ENCODE results near the gene TARBP1.
"Not testable (repeated sequence)": the region's sequence is repeated elsewhere in the genome, so short reads cannot be mapped to it uniquely, and the experiment has no call there.

The TARBP1 gene

GRCh38 chr1:234505769-234506102, 26.8 kb upstream of the TARBP1 start:
- Histone ChIP-seq H3K4me2 (ENCODE audit: low read length) (no peak overlapping the region), H2AFZ (no peak overlapping the region), H3K36me3 (ENCODE audit: control insufficient read depth, insufficient read depth, low read length) (no peaks in the 10 kb centered on the region), H3K9ac (no peak overlapping the region), H3K4me1 (no peaks in the 10 kb centered on the region), H3K9me3 (ENCODE audit: control insufficient read depth, low read length) (no peaks in the 10 kb centered on the region), H3K4me3 (ENCODE audit: low read depth, low read length) (no peak overlapping the region), H3K27me3 (ENCODE audit: control insufficient read depth, insufficient read depth, low read length) (no peaks in the 10 kb centered on the region), H3K27ac (no peak overlapping the region), H3K79me2 (no peaks in the 10 kb centered on the region)
- no peak for TF ChIP-seq CTCF (IDR thresholded peaks at IDR 0.05)

GRCh38 chr1:234504969-234505768, 26.2 kb upstream of the TARBP1 start:
- Histone ChIP-seq H3K9me3 (ENCODE audit: control insufficient read depth, low read length) (no peaks in the 10 kb centered on the region), H3K36me3 (ENCODE audit: control insufficient read depth, insufficient read depth, low read length) (no peaks in the 10 kb centered on the region), H3K4me2 (ENCODE audit: low read length) (no peak overlapping the region), H3K9ac (no peak overlapping the region), H3K4me3 (ENCODE audit: low read depth, low read length) (no peak overlapping the region), H2AFZ (no peak overlapping the region), H3K4me1 (no peaks in the 10 kb centered on the region), H3K27ac (no peak overlapping the region), H3K79me2 (no peaks in the 10 kb centered on the region), H3K27me3 (ENCODE audit: control insufficient read depth, insufficient read depth, low read length) (no peaks in the 10 kb centered on the region)
- TF ChIP-seq CTCF (IDR thresholded peaks at IDR 0.05), result no peak

- H3K27me3 ChIP-seq (ENCODE audit: control insufficient read depth, insufficient read depth, low read length); H3K27ac ChIP-seq; H3K9ac ChIP-seq; H3K4me2 ChIP-seq (ENCODE audit: low read length); H3K36me3 ChIP-seq (ENCODE audit: control insufficient read depth, insufficient read depth, low read length); H3K4me3 ChIP-seq (ENCODE audit: low read depth, low read length); H2AFZ ChIP-seq; H3K9me3 ChIP-seq (ENCODE audit: control insufficient read depth, low read length); H3K4me1 ChIP-seq; H3K79me2 ChIP-seq: not testable (repeated sequence)
Observed at GRCh38 chr1:234504251-234504650, 25.3 kb upstream of the TARBP1 start.

GRCh38 chr1:234503193-234504050, 24.4 kb upstream of the TARBP1 start:
- H3K9me3 ChIP-seq (ENCODE audit: control insufficient read depth, low read length), result no peaks in the 10 kb centered on the region
- H3K9ac ChIP-seq, result no peak overlapping the region
- no peaks in the 10 kb centered on the region for H3K27me3 ChIP-seq (ENCODE audit: control insufficient read depth, insufficient read depth, low read length)
- no peak overlapping the region for H2AFZ ChIP-seq
- no peak for TF ChIP-seq CTCF (IDR thresholded peaks at IDR 0.05)
- H3K79me2 ChIP-seq, result no peaks in the 10 kb centered on the region
- peaks cover 5% of the 10 kb centered on the region for H3K4me1 ChIP-seq
- H3K4me3 ChIP-seq (ENCODE audit: low read depth, low read length), result no peak overlapping the region
- no peak overlapping the region for H3K4me2 ChIP-seq (ENCODE audit: low read length)
- H3K27ac ChIP-seq, result no peak overlapping the region
- no peaks in the 10 kb centered on the region for H3K36me3 ChIP-seq (ENCODE audit: control insufficient read depth, insufficient read depth, low read length)

- TF ChIP-seq CTCF (IDR thresholded peaks at IDR 0.05), result no peak
- Histone ChIP-seq H2AFZ (no peak overlapping the region), H3K9ac (no peak overlapping the region), H3K4me1 (peaks cover 5% of the 10 kb centered on the region), H3K4me2 (ENCODE audit: low read length) (no peak overlapping the region), H3K36me3 (ENCODE audit: control insufficient read depth, insufficient read depth, low read length) (no peaks in the 10 kb centered on the region), H3K79me2 (no peaks in the 10 kb centered on the region), H3K4me3 (ENCODE audit: low read depth, low read length) (no peak overlapping the region), H3K27me3 (ENCODE audit: control insufficient read depth, insufficient read depth, low read length) (no peaks in the 10 kb centered on the region), H3K9me3 (ENCODE audit: control insufficient read depth, low read length) (no peaks in the 10 kb centered on the region), H3K27ac (no peak overlapping the region)
Observed at GRCh38 chr1:234502785-234503184, 23.8 kb upstream of the TARBP1 start.

All from parathyroid adenoma (tissue), 2 donors.